NCI-H1694 (cell line): Measurements from ENCODE around the gene DLK2.
"Not testable (repeated sequence)": the region's sequence is repeated elsewhere in the genome, so short reads cannot be mapped to it uniquely, and the experiment has no call there.

Experiments used
- DNase-seq: peaks from one replicate; lab custom pipeline; 2025; lab: John Stamatoyannopoulos, UW

Gene DLK2

DNA sequence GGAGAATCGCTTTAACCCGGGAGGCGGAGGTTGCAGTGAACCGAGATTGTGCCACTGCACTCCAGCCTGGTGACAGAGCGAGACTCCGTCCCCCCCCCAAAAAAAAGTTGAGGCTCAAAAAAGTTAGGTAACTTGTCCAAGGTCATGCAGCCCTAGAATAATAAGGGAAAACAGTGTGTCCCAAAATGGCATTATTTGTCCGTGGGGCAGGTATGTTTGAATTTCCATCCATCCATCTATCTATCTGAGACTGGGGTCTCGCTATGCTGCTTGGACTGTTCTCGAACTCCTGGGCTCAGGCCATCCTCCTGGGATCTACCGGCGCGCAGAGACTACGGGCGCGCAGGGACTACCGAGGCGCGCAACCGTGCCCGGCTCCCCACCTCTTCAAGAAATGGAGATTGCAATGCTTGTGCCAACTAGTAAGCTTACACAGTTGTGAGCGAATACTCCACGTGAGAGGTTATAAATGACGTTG lies 28.4 kb downstream of the DLK2 start:
- no peak for DNase-seq

DNA sequence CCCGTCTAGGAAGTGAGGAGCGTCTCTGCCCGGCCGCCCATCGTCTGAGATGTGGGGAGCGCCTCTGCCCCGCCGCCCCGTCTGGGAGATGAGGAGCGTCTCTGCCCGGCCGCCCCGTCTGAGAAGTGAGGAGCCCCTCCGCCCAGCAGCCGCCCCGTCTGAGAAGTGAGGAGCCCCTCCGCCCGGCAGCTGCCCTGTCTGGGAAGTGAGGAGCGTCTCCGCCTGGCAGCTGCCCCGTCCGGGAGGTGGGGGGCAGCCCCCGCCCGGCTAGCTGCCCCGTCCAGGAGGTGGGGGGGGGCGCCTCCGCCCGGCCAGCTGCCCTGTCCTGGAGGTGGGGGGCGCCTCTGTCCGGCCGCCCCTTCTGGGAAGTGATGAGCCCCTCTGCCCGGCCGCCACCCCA lies 30.3 kb downstream of the DLK2 start:
- DNase-seq = not testable (repeated sequence)

DNA sequence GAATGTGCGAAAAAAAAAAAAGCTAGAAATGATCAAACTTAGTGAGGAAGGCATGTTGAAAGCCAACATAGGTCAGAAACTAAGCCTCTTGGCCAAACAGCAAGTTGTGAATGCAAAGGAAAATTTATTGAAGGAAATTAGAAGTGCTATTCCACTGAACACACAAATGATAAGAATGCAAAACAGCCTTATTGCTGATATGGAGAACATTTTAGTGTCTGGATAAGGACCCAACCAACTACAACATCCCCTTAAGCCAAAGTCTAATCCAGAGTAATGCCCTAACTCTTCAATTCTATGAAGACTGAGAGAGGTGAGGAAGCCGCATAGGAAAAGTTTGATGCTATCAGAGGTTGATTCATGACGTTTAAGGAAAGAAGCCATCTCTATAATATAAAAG lies 33.5 kb downstream of the DLK2 start:
- no peak for DNase-seq

DNA sequence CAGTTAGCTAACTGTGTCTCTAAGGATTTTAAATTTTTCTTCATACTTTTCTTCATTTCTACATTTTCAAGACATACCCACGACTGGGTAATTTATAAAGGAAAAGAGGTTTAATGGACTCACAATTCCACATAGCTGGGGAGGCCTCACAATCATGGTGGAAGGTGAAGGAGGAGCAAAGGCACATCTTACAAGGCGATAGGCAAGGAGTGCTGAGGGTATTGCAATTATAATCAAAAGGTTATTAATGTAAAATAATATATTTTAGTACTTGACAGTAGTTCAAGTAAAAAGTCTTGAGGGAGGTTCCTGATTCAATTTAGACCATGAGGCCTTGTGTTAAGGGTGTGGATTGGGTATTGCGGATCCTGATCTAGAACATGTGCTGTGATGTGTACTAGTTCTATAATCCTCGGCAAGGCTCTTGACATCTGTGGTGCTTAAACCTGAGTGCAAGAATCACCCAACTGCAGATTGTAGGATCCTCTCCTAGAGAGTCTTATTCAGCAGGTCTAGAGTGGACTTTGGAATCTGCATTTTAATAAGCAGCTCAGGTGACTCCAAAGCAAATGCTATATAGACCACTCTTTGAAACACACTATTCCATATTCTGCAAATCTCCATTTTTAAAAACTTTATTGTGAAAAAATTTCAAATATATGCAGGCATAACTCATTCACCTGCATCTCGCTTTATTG lies 35.2 kb downstream of the DLK2 start:
- no peak for DNase-seq

DNA sequence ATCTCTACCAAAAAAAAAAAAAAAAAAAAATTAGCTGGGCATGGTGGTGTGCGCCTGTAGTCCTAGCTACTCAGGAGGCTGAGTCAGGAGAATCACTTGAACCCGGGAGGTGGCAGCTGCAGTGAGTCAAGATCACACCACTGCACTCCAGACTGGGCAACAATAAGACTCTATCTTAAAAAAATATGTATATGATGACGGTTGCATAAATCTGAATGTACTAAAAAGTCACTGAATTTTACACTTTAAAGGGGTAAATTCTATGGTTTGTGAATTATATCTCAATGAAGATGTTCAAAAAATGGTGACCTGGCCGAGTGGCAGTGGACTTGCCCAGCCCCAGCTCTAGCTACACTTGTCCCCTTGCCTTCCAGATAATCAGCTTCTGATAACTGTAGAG lies 38.4 kb downstream of the DLK2 start:
- no peak for DNase-seq

DNA sequence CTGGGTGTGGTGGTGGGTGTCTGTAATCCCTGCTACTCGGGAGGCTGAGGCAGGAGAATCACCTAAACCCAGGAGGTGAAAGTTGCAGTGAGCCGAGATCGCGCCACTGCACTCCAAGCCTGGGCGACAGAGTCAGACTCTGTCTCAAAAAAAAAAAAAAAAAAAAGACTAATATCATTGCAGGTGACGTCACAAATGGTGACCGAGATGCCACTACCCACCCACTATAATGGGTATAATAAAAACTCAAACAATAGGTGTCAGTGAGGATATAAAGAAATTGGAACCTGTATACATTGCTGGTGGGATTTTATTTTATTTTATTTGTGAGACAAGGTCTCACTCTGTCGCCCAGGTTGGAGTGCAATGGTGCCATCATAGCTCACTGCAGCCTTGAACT lies 40.1 kb downstream of the DLK2 start:
- DNase-seq = not testable (repeated sequence)

DNA sequence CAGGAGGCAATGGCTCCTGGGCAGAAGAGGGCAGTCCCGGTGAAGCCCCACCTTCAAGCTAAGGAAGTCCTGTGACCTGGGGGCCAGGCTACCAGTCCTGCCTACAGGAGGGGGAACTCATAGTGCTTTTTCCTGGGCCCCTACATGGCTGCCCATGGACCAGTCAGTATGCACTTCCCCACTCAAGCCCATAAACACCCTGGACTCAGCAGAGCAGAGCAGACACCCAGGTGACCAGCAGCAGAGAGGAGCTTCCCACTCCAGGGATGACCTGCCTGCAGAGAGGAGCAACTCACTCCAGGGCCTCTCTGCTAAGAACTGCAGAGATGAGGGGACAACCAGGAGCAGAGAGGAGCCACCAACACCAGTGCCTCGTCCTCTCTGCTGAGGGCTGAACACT lies 42.3 kb downstream of the DLK2 start:
- no peak for DNase-seq

DNA sequence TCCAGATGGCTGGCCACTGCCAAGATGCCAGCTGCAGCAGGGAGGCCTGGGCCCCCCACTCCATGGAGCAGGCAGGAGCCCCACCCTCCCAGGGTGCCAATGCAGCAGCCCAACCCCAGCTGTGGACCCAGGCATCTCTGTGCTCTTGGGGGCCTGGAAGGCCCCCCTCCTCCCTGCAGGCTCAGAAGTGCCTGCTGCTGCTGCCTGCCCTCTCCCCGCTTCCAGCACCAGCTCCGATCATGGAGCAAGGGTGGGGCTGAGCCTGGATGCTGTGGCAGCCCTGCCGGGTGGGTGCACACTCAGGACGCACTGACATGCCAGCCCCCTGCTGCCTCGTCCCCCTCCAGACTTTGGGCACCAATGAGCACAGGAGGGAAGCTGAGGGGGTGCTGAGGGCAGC lies 42.8 kb downstream of the DLK2 start:
- DNase-seq = no peak

DNA sequence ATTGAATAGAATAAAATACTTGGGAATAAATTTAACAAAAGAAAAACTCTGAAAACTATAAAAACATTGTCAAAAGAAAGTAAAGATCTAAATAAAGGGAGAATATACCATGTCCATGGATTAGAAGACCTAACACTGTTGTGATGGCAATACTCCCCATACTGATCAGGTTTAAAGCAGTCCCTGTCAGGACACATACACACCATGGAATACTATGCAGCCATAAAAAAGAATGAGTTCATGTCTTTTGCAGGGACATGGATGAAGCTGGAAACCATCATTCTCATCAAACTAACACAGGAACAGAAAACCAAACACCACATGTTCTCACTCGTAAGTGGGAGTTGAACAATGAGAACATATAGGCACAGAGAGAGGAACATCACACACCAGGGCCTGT lies 44.6 kb downstream of the DLK2 start:
- DNase-seq = not testable (repeated sequence)

DNA sequence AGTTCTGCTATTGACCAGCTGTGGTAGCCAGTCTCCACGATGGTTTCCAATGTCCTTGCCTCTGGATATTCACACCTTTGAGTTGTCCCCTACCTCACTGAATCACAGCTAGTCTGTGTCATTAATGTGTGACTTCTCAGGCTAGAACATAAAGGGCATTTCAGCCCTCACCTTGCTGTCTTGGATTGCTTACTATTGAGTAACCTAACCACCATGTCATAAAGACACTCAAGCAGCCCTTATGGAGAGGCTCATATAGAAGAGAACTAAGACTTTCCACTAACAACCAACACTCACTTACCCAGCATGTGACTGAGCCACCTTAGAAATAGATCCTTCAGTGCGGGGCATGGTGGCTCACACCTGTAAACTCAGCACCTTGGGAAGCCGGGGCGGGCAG lies 47.1 kb downstream of the DLK2 start:
- no peak for DNase-seq

DNA sequence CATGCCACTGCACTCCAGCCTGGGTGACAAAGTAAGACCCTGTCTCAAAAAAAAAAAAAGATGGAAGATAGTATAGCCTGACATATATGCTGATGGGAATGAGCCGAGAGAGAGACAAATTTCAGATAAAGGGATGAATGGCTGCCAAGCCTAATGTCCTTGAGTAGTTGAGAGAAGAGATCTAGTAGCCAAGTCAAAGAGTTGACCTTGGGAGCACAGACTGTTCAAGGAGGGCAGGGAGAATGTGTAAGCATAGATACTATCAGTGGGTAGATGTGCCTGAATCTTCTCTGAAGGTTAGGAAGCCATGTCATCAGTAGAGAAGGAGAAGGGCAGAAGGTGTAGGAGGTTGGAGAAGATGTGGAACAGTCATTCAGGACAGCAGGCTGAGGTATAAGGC lies 48.1 kb downstream of the DLK2 start:
- no peak for DNase-seq

DNA sequence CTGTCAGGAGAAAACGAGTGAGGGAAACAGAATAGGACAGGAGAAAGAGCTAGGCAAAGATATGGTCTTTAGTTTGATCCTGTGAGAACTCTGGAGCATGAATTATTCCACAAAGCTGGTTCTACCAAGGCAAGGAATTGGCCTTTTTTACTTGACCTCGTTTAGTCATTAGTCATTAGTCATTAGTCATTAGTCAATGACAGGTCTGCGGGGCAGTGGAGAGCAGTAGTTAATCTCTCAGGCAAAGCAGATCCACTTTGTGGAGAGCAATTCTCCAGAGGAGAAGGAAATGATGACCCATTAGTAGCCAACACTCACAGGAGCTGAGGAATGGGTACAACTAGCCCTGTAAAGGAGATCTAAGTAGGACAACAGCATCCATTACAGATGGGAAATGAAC lies 50.0 kb downstream of the DLK2 start:
- no peak for DNase-seq

DNA sequence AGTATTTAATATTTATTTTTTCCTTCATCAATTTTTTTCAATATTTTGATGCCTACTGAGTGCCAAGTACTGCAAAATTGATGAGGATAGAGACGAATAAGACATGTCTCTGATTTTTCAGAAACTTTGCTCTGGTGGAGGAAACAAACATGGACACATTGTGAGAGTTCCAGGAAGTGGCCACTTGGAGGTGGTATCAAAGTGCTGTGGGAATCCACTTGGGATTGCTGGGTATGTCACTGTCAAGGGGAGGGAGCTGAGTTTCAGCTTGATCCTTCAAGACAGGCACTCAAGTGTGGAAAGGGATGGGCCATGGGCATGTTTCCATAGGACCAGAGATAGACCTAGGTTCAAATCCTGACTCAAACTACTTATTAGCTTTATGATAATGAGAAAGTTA lies 52.5 kb downstream of the DLK2 start:
- DNase-seq = no peak

DNA sequence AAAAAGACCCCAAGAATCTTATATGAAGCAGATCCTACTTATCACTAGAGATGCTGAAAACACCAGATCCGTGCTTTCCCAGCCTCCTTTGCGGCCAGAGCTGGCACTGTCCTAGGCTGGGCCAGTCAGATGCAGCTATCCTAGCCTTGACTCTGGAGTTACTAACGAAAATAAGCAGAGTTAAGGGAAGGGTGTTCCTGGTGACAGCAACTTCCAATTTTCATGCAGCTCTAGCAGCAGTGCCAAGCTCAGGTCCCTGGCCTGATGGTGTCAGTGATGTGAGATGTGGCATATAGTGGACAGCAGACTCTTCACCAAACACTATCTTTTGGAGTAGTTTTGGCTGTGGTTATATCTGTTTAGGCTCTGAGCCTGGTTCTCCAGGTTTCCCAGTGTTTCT lies 53.6 kb downstream of the DLK2 start:
- DNase-seq = no peak
